Right atrium auricular region (tissue), 2 donors: Measurements from ENCODE around the gene HDAC11. TPM values are rescaled to one million over a fixed set of nuclear protein-coding genes. Genes with fewer than 3 reads are reported as not detected.
"Not testable (repeated sequence)": the region's sequence is repeated elsewhere in the genome, so short reads cannot be mapped to it uniquely, and the experiment has no call there.

Source experiments
- DNase-seq: peaks from one replicate; pipeline ENCODE4 v3.0.0-alpha.2; 2019; ENCODE audit warnings: low spot score
- H3K27ac ChIP-seq, 2 donors: fragments of 200-600 bp; sonication (generic); 1 replicate in 1 of 2; 2 replicates in 1 of 2; pipeline ENCODE4 v1.5.1; 2016 to 2019
- H3K27me3 ChIP-seq, 2 donors: fragments of 200-600 bp; sonication (generic); one replicate each; pipeline versions ENCODE4 v1.5.1 to v1.6.0; 2017 to 2019
- H3K36me3 ChIP-seq: fragments of 200-600 bp; sonication (generic); one replicate; pipeline ENCODE4 v1.5.1; 2016
- H3K4me1 ChIP-seq, 2 donors: fragments of 200-600 bp; sonication (generic); one replicate each; pipeline versions ENCODE4 v1.5.1 to v1.6.0; 2017 to 2019
- H3K4me3 ChIP-seq, 2 donors: fragments of 200-600 bp; sonication (generic); 1 replicate in 1 of 2; 2 replicates in 1 of 2; pipeline ENCODE4 v1.5.1; 2017 to 2019; ENCODE audit warnings: mild to moderate bottlenecking in 1 of 2, moderate library complexity in 1 of 2
- H3K9me3 ChIP-seq, 2 donors: fragments of 200-600 bp; sonication (generic); one replicate each; pipeline ENCODE4 v1.5.1; 2019
- CTCF ChIP-seq, 2 donors: fragments of 200-600 bp; sonication (generic); IDR thresholded peaks; one replicate each; pipeline ENCODE4 v1.5.1; 2019; ENCODE audit warnings: antibody characterized with exemption in 2 of 2
- total RNA-seq, 2 donors: library from RNA; depleted of rRNA; stranded (reverse); fragments of >200 nt; gene quantifications; one replicate each; pipeline ENCODE4 v1.1.0, GENCODE V29; 2016

HDAC11 gene
- total RNA-seq, 2 donors from 2014 or later = 30.6 to 30.7 TPM

- Histone ChIP-seq H3K27me3 (no peaks in the 10 kb centered on the region), H3K4me1 (peaks cover 0 to 20% of the 10 kb centered on the region in 2 donors), H3K27ac (no peak overlapping the region), H3K36me3 (peaks cover 6% of the 10 kb centered on the region), H3K4me3 (no peak overlapping the region), H3K9me3 (no peaks in the 10 kb centered on the region)
- no peak for TF ChIP-seq CTCF (IDR thresholded peaks at IDR 0.05)
- no peak for DNase-seq
These were observed 18.4 kb downstream of the HDAC11 start for GRCh38 chr3:13498354-13499060.

- not testable (repeated sequence) for H3K27me3 ChIP-seq, H3K27ac ChIP-seq, H3K36me3 ChIP-seq, H3K9me3 ChIP-seq, DNase-seq, H3K4me3 ChIP-seq
- peaks cover 0 to 20% of the 10 kb centered on the region in 2 donors for H3K4me1 ChIP-seq
These were observed 19.1 kb downstream of the HDAC11 start for GRCh38 chr3:13499246-13499645.

GRCh38 chr3:13500133-13500885, 20.2 kb downstream of the HDAC11 start:
- Histone ChIP-seq H3K4me3 (no peak overlapping the region), H3K27me3 (no peaks in the 10 kb centered on the region), H3K27ac (no peak overlapping the region), H3K4me1 (peaks cover 0 to 20% of the 10 kb centered on the region in 2 donors), H3K36me3 (peaks cover 6% of the 10 kb centered on the region), H3K9me3 (no peaks in the 10 kb centered on the region)
- peak; percentile 45 to 66 for TF ChIP-seq CTCF (IDR thresholded peaks at IDR 0.05)
- no peak for DNase-seq

- no peak overlapping the region for H3K4me3 ChIP-seq
- no peaks in the 10 kb centered on the region for H3K27me3 ChIP-seq
- no peak for DNase-seq
- no peaks in the 10 kb centered on the region for H3K9me3 ChIP-seq
- H3K36me3 ChIP-seq = peaks cover 6% of the 10 kb centered on the region
- TF ChIP-seq CTCF (IDR thresholded peaks at IDR 0.05) = no peak
- H3K4me1 ChIP-seq = peaks cover 0 to 17% of the 10 kb centered on the region in 2 donors
- H3K27ac ChIP-seq = no peak overlapping the region
These were observed 20.9 kb downstream of the HDAC11 start for GRCh38 chr3:13501056-13501455.

- Histone ChIP-seq H3K4me3 (no peak overlapping the region), H3K27ac (no peak overlapping the region), H3K36me3 (peaks cover 6% of the 10 kb centered on the region), H3K27me3 (no peaks in the 10 kb centered on the region), H3K4me1 (peaks cover 0 to 12% of the 10 kb centered on the region in 2 donors), H3K9me3 (no peaks in the 10 kb centered on the region)
- DNase-seq = no peak
- TF ChIP-seq CTCF (IDR thresholded peaks at IDR 0.05) = no peak
These were observed 21.4 kb downstream of the HDAC11 start for GRCh38 chr3:13501521-13501920.

GRCh38 chr3:13501958-13502790, 22.1 kb downstream of the HDAC11 start:
- H3K27ac ChIP-seq = no peak overlapping the region
- TF ChIP-seq CTCF (IDR thresholded peaks at IDR 0.05) = no peak
- no peaks in the 10 kb centered on the region for H3K9me3 ChIP-seq
- no peaks in the 10 kb centered on the region for H3K27me3 ChIP-seq
- peaks cover 0 to 5% of the 10 kb centered on the region in 2 donors for H3K4me1 ChIP-seq
- H3K4me3 ChIP-seq = no peak overlapping the region
- H3K36me3 ChIP-seq = peaks cover 6% of the 10 kb centered on the region
- DNase-seq = no peak
